ENCODE measurements around the gene ERGIC1. TPM values are rescaled to one million over a fixed set of nuclear protein-coding genes. Genes with fewer than 3 reads are reported as not detected.

Gene ERGIC1
- total RNA-seq, 1 experiment from 2014 or later: 77.0 TPM

- Histone ChIP-seq H3K56ac (ENCODE audit: insufficient read length, low read depth, low read length) (no peak overlapping the region), H2AK5ac (ENCODE audit: insufficient read length, low read length) (no peak overlapping the region), H3K4ac (ENCODE audit: low read depth, low read length) (no peak overlapping the region), H2BK12ac (ENCODE audit: insufficient read length, low read depth, low read length) (no peak overlapping the region), H2BK120ac (ENCODE audit: low read depth, low read length, poor library complexity, severe bottlenecking) (no peak overlapping the region), H3K9me3 (ENCODE audit: control insufficient read depth, low read depth, low read length) (no peaks in the 10 kb centered on the region), H2BK5ac (ENCODE audit: insufficient read length, low read length) (no peak overlapping the region), H3K27me3 (ENCODE audit: insufficient read depth, low read length) (no peaks in the 10 kb centered on the region), H4K91ac (ENCODE audit: insufficient read length, low read depth, low read length) (no peak overlapping the region), H3K27ac (ENCODE audit: insufficient read length, low read depth, low read length) (no peak overlapping the region), H4K8ac (replicated peaks; ENCODE audit: insufficient read length, low read depth, low read length) (no peak overlapping the region), H3K79me2 (ENCODE audit: insufficient read depth, low read length) (peaks cover 2% of the 10 kb centered on the region; the same call in 1 of the 2 replicates), H3K23me2 (ENCODE audit: insufficient read length, low read depth, low read length, poor library complexity, severe bottlenecking) (no peaks in the 10 kb centered on the region), H4K5ac (ENCODE audit: insufficient read length, low read depth, low read length) (no peak overlapping the region), H3K4me1 (ENCODE audit: insufficient read depth, low read length) (peaks cover 3% of the 10 kb centered on the region; the same call in 1 of the 2 replicates), H2BK15ac (ENCODE audit: low read depth, low read length) (no peak overlapping the region), H3K9ac (ENCODE audit: extremely low read depth, insufficient read length, low read length) (no peak overlapping the region), H3K79me1 (ENCODE audit: insufficient read depth, low read depth, low read length, poor library complexity, severe bottlenecking) (no peaks in the 10 kb centered on the region), H3T11ph (ENCODE audit: low read length) (no peak overlapping the region), H3K18ac (ENCODE audit: insufficient read length, low read depth, low read length) (no peak overlapping the region), H4K20me1 (ENCODE audit: control insufficient read depth, insufficient read depth, insufficient read length) (no peaks in the 10 kb centered on the region), H3K4me2 (ENCODE audit: insufficient read depth, insufficient read length, low read length) (no peak overlapping the region), H3K23ac (ENCODE audit: insufficient read length, low read depth, low read length) (no peak overlapping the region), H3K14ac (ENCODE audit: insufficient read depth, low read length) (no peak overlapping the region), H2BK20ac (ENCODE audit: low read depth, low read length, poor library complexity, severe bottlenecking) (no peak overlapping the region), H2AFZ (ENCODE audit: low read length) (no peak overlapping the region)
- H3K27me3 Mint-ChIP-seq (ENCODE audit: low read depth): peaks cover 9% of the 10 kb centered on the region
- peak overlapping the region in 1 of 3 experiments; percentile 55; a peak in 2 of 7 replicates for H3K27ac Mint-ChIP-seq
- H3K4me3 Mint-ChIP-seq: no peak overlapping the region; a peak in 1 of 5 replicates
- H3K36me3 Mint-ChIP-seq (ENCODE audit: insufficient read depth in 1 of 3, low read depth in 3 of 3): peaks cover 0 to 16% (median 7%) of the 10 kb centered on the region in 3 experiments; a peak in 3 of 7 replicates
- H3K4me1 Mint-ChIP-seq: peaks cover 29 to 31% of the 10 kb centered on the region in 2 experiments
- WGBS (ENCODE audit: extremely low coverage, insufficient read length, low lambda C conversion rate): no CpG with 5 or more reads among the region's 1 CpG
- DNase-seq: no peak
- TF ChIP-seq CTCF (conservative IDR thresholded peaks at IDR 0.05): no peak
- H3K9me3 Mint-ChIP-seq: peaks cover 11 to 13% of the 10 kb centered on the region in 2 experiments
Measured at GRCh38 chr5:172830275-172830799, 3.7 kb upstream of the ERGIC1 start.

Data from H9 (cell line).